ENCODE data around the gene CIPC.

The CIPC gene

GRCh38 chr14:77153802-77154201, 55.7 kb downstream of the CIPC start:
- no peak for DNase-seq (ENCODE audit: low read depth)

GRCh38 chr14:77154421-77154820, 56.4 kb downstream of the CIPC start:
- DNase-seq (ENCODE audit: low read depth) = no peak

- DNase-seq (ENCODE audit: low read depth) = no peak
Observed at GRCh38 chr14:77155083-77155482, 57.0 kb downstream of the CIPC start.

- DNase-seq (ENCODE audit: low read depth) = no peak
Observed at GRCh38 chr14:77157740-77158139, 59.7 kb downstream of the CIPC start.

GRCh38 chr14:77158175-77158881, 60.3 kb downstream of the CIPC start:
- DNase-seq (ENCODE audit: low read depth) = no peak

- DNase-seq (ENCODE audit: low read depth) = no peak
Observed at GRCh38 chr14:77158882-77159255, 60.8 kb downstream of the CIPC start.

DNA sequence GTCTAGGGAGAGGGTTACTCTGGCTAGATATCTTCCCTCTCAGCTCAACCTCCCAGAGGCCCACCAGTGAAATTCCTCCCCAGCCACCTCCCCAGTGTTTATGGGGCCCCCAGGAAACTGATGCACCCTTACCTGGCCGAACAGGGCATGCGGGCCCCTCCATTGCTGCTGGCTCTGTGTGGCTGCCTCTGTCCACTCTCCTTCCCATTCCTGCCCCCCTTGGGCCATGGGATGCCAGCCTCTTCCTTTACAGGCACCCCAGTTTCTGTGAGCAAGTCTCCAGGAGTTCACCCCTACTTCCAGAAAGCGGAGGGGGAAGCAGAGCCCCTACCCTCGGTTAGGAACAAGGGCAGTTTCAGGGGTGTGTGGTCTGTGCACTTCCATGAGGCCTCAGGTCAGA, 63.0 kb downstream of the CIPC start:
- DNase-seq (ENCODE audit: low read depth) = no peak

Measured in CMK (cell line).